HG03039 (cell line): ENCODE data around the gene NIPBL.
"Not testable (repeated sequence)": the region's sequence is repeated elsewhere in the genome, so short reads cannot be mapped to it uniquely, and the experiment has no call there.

Experiments
- ATAC-seq: cut with Tn5 transposase; IDR thresholded peaks from one replicate; pipeline ENCODE4 v1.9.1; 2021; ENCODE audit warnings: mild to moderate bottlenecking, moderate library complexity; ENCODE audit not compliant: unreplicated experiment

NIPBL gene

DNA sequence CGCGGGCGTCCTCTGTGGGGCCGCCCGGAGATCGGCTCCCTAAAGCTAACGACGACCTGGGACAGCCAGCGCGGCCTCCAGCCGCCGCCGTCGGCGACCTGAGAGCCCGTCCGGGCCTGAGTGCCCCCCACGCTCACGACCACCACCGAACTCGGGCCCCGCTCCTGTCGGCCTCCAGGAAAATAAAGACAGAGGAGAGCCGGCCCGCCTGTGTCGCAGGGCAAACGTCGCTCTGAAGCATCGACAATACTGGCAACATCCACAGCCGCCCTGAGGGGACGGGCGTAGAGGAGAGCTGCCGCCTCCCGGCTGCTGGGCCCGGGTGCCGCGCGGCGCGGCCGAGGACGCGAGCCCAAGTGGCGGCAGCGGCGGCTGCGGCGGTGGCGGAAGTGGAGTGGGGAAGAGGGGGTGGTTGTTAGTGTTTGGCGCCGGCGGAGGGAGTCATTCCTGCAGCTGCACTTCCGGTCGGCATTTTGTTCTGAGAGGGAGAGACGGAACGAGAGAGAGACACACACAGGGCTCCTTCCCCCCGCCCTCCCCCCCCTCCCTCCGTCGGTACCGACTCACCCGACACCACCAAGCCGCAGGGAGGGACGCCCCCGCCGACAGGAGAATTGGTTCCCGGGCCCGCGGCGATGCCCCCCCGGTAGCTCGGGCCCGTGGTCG is at the start of gene NIPBL:
Gene NIPBL, plus strand, starts transcription at position 471 of the 666 bp plus-strand sequence. CDS start 76,928 bp downstream, outside the sequence.
- ATAC-seq = peak; percentile 47

GRCh38 chr5:36832274-36832673 is 44.3 kb upstream of the NIPBL start:
- no peak for ATAC-seq

GRCh38 chr5:36836831-36837230 is 39.7 kb upstream of the NIPBL start:
- ATAC-seq = no peak

- ATAC-seq = no peak
These were observed 36.8 kb upstream of the NIPBL start for GRCh38 chr5:36839489-36840476.

GRCh38 chr5:36841677-36842076 is 34.9 kb upstream of the NIPBL start:
- no peak for ATAC-seq

DNA sequence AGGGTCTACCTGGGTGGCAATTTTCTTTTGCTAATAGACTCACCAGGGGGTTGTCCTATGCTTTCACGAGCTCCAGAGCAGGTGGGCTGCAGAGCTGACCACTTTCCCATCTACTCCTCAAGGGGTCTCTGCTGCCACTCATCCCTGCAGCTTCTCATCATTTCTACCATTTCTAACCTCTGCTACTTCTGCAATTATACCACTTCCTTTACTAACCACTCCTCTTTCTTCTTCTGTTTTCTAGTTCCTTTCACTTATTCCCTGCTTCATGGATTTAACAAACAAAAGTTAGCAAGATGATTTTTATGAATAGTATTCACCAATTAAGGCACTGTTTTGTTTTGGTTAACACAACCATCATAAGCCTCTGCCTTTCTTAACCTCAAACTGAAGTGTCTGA is 34.5 kb upstream of the NIPBL start:
- ATAC-seq = no peak

- no peak for ATAC-seq
These were observed 32.3 kb upstream of the NIPBL start for GRCh38 chr5:36844305-36844704.

DNA sequence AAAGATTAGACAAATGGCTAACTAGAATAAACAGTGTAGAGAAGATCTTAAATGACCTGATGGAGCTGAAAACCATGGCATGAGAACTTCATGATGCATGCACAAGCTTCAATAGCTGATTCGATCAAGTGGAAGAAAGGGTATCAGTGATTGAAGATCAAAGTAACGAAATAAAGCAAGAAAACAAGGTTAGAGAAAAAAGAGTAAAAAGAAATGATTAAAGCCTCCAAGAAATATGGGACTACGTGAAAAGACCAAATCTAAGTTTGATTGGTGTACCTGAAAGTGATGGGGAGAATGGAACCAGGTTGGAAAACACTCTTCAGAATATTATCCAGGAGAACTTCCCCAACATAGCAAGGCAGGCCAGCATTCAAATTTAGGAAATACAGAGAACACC is 28.0 kb upstream of the NIPBL start:
- not testable (repeated sequence) for ATAC-seq

DNA sequence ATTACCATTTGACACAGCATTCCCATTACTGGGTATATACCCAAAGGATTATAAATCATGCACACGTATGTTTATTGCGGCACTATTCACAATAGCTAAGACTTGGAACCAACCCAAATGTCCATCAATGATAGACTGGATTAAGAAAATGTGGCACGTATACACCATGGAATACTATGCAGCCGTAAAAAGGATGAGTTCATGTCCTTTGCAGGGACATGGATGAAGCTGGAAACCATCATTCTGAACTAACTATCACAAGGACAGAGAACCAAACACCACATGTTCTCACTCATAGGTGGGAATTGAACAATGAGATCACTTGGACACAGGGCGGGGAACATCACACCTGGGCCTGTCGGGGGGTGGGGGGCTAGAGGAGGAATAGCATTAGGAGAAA is 23.7 kb upstream of the NIPBL start:
- ATAC-seq = not testable (repeated sequence)

GRCh38 chr5:36854402-36855140 is 22.0 kb upstream of the NIPBL start:
- no peak for ATAC-seq

GRCh38 chr5:36855141-36855495 is 21.5 kb upstream of the NIPBL start:
- no peak for ATAC-seq

DNA sequence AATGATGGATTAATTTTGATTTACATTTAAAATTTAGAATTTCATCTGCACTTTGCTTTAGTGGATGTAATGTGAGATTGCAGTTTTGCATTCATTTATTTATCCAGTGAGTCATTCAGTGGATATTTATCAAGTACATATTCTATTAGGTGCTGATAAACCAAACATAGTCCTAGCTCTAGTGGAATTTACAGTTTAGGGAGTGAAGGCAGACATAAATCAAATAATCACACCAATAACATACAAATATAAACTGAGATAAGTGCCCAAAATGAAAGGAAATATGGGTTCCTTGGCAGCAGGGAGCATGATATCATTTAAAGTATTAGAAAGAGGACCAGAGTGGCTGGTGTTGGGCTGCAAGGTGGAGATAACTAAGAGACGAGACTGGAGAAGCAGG is 14.7 kb upstream of the NIPBL start:
- no peak for ATAC-seq

DNA sequence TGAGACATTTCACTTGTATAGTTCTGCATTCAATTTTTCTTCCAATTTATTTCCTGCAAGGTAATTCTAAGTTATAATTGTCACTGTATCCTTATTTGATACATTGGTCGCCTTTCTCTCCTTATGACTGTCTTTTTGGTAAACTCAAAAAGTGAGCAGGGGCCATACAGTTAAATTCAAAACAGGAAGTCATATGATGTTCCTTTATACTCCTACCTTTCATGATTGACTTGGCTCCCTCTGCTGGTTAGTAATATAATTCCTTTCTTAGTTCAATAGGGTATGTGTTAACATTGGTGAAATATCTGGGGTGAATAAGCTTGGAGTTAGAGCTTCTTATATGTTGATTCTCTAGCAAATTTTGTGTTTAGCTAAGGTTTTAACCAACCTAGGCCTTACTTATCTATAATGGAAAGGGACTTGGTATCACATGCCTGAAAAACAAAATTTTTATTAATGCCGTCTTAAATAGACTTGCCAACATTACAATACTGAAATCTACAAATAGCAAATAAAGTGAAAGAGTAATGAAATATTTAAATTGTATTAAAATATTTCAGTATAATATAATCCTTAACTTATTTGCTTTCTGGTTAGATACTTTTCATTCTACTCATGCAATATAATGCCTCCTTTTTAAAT is 6.0 kb upstream of the NIPBL start:
- ATAC-seq = peak; percentile 47

DNA sequence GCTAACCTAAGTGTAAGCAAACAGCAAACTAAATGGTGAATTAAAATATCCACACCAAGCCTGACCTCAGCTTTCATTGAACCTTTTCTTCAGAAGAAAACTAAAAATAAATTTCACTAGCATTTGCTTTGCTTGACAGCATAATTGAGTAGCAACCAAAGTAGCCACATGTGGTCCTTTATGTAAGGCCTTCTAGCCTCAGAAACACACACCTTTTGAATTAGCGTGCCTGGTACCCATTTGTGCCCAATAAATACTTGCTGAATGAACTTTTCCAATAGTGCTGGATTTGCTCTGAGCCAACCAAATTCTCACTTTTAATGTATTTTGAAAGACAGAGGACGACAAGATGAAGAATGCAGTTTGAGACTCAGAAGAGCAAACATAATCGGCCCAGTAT is 2.1 kb upstream of the NIPBL start:
- no peak for ATAC-seq

GRCh38 chr5:36875051-36875789 is 1.3 kb upstream of the NIPBL start:
- no peak for ATAC-seq

DNA sequence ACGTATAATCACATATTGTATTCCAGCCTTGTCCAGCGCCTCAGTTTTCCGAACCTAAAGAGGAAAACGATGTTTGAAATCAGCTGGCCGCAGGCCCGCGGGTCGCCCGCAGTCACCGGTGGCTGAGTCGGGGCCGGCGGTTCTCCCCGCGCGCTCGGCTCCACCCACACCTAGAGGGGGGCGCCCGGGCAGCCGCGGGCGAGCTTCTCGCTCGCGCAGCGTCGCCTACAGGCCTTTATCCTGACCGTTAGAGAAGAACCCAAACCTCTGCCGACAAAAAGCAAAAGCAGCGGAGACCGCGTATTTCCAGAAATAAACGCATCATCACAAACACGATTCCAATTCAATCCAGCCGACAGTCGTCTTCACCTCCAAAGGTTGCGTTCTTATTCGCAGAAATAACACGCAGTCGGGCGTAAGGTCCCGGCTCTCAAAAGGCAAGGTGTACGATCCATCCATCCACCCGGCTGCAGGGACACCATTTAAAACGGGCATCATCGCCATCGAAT is 725 bp upstream of the NIPBL start:
- peak; percentile 48 for ATAC-seq

DNA sequence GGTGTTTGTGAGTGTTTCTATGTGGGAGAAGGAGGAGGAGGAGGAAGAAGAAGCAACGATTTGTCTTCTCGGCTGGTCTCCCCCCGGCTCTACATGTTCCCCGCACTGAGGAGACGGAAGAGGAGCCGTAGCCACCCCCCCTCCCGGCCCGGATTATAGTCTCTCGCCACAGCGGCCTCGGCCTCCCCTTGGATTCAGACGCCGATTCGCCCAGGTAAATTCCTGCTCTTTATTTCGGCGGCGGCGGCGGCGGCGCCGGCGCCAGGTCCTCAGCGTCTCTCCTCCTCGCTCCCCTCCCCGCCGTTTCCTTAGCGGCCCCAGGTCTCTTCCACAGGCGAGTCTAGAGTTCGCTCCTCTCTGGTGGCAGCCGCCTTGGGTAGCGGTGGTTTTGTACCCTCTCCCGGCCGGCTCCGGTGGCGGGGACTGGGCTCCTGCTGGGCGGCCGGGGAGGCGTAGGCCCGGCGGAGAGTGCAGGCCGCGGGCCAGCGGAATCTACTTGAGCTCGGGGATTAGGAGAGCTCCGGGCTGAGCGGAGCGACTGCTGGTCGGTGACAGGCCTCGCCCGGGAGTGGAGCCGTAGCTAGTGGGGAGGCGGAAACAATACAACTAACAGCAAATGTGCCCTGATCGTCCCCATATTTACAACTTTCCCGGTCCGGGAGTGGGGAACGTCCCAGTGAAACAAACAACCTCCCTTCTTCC is 547 bp downstream of the NIPBL start:
- ATAC-seq = peak; percentile 25

GRCh38 chr5:36877667-36878391 is 1.3 kb downstream of the NIPBL start:
- ATAC-seq = no peak
